Kidney glomerular epithelial cell (primary cell): Measurements from ENCODE around the gene CRELD2.

Experiments used
- DNase-seq: peaks from one replicate; lab custom pipeline; 2025; lab: John Stamatoyannopoulos, UW

CRELD2 gene

DNA sequence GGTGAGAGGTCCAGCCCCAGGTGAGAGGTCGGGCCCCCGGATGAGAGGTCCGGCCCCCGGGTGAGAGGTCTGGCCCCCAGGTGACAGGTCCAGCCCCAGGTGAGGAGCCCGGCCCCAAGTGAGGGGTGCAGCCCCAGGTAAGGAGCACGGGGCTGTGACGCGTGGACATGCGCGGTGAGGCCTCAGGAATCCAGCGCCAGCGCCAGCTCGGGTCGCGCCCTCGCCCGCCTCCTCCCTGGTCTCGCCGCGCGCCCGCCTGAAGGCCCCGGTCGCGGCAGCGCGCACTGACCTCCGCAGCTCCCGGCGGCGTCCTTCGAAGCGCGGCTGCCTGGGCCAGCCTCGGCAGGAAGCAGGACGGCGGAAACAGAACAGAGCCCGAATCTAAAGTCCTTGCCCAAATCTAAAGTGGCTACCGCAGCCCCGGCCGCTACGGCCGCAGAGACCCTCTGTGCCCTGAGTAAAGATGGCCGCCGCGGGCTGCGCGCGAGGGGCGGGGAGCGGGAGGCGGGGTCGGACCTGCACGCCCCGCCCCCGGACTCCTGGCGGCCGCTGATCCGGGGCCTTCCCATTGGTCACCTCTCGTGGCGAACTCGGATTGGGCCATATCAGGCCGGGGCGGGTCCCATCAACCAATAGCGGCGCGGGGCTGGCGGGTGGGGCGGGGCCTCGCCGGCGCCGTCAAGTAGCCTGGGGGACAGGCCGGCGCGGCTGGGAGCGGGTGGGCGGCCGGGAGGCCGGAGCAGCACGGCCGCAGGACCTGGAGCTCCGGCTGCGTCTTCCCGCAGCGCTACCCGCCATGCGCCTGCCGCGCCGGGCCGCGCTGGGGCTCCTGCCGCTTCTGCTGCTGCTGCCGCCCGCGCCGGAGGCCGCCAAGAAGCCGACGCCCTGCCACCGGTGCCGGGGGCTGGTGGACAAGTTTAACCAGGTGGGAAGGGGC is at the start of gene CRELD2, which contains the start of gene ALG12:
Gene CRELD2 (plus strand): TSS at position 661 of the 937 bp plus-strand sequence. CDS start 136 bp downstream, at position 797.
Gene ALG12 (minus strand): TSS at position 465 of the 937 bp plus-strand sequence. CDS start 4,673 bp downstream, outside the sequence.
- peak; percentile 95 for DNase-seq

DNA sequence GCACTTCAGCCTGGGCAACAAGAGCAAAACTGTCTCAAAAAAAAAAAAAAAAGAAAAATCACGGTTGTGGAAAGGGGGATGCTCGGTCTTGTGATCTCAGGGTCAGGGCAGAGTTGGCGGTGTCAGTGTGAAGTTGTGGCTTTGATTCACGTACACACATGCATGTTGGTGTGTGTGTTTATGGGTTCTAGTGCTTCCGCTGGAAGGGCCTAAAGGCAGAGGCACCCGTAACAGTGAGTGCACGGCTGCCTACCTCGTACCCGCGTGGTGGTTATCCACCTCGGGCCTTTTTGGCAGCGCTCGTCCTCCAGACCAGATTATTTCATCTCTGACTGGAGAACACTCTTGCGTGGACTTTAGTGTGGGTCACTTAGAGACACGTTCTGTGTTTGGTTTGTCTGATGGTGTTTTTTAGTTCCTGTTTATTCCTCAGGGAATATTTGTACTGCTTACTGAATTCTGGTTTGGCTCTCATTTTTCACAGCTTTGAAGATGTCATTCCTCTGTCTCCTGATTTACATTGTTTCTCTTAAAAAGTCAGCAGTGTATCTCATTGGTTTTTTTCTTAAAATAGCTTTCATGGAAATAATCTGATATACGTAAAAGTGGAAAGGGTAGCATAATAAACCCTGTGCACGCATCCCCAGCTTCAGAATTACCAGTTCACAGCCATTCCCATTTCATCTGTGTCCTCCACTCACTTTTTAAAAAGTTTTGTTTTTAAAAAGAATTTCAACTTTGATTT is 49.2 kb upstream of the CRELD2 start:
- DNase-seq: no peak

DNA sequence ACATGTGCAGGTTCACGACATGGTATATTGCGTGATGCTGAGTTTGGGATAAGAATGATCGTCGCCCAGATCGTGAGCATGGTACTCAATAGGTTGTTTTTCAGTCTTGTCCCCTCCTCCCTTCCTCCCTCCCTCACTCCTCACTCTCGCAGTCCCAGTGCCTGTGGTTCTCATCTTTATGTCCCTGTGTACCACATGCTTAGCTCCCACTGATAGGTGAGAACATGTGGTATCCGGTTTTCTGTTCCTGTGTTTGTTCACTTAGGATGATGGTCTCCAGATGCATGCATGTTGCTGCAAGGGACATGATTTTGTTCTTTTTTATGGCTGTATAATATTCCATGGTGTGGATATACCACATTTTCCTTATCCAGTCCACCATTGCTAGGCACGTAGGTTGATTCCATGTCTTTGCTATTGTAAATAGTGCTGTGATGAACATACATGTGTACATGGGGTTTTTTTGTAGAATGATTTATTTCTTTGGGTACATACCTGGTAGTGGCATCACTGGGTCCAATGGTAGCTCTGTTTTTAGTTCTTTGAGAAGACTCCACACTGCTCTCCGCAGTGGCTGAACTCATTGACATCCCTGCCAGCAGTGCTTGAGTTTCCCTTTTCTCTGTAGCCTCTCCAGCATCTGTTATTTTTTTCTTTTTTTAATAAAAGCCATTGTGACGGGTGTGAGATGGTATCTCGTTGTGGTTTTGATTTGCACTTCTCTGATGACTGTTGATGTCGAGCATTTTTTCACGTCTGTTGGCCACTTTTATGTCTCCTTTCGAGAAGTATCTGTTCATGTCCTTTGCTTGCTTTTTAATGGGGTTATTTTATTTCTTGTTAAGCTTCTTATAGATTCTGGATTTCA is 48.4 kb upstream of the CRELD2 start:
- no peak for DNase-seq

DNA sequence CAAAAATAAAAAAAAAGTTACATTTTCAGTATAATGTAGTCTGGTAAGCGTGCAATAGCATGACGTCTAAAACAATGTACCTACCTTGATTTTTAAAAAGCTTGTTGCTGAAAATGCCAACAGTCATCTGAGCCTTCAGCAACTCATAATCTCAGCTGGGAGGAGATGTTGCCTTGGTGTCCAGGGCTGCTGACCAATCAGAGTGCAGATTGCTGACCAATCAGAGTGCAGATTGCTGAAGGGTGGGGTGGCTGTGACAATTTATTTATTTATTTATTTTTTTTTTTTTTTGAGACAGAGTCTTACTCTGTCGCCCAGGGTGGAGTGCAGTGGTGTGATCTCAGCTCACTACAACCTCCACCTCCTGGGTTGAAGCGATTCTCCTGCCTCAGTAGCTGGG is 47.0 kb upstream of the CRELD2 start:
- no peak for DNase-seq

GRCh38 chr22:49872347-49872746 is 46.1 kb upstream of the CRELD2 start:
- no peak for DNase-seq

- DNase-seq: no peak
Measured at GRCh38 chr22:49873228-49873940, 45.0 kb upstream of the CRELD2 start.

DNA sequence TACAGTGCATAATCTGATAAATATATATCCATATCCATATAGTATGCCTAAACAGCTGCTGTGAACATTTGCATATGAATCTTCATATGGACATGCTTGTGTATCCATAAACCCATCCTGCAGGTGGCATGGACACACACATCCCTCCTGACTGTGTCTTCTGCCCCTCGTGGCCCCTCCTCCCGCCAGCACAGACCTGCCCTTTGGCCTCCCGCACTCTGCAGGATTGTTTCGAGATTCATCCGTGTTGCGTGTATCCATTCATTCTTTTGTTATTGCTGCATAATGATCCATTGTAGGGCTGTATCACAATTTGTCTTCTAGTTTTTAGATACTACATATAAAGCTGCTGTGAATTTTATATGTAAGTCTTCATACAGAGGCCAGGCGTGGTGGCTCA is 40.8 kb upstream of the CRELD2 start:
- DNase-seq: no peak

- no peak for DNase-seq
Measured at GRCh38 chr22:49878206-49878605, 40.2 kb upstream of the CRELD2 start.

DNA sequence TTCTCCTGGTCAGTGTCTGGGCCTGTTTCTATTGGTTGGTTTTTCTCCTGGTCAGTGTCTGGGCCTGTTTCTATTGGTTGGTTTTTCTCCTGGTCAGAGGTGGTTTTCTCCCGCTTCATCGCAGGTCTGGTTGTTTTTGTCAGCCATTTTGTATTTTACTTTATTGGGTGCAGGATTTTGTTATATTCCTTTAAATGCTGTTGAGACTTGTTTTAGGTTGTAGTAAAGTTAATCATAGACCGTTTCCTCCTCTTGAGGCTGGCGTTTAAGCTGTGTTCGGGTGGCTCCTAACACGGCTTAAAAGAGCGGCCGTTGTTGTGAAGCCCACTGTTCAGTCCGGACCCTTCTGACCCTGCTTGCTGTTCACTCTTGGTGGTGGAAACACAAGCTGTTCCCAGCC is 38.6 kb upstream of the CRELD2 start:
- no peak for DNase-seq

GRCh38 chr22:49880281-49880680 is 38.2 kb upstream of the CRELD2 start:
- DNase-seq: no peak

GRCh38 chr22:49881856-49882255 is 36.6 kb upstream of the CRELD2 start:
- no peak for DNase-seq

DNA sequence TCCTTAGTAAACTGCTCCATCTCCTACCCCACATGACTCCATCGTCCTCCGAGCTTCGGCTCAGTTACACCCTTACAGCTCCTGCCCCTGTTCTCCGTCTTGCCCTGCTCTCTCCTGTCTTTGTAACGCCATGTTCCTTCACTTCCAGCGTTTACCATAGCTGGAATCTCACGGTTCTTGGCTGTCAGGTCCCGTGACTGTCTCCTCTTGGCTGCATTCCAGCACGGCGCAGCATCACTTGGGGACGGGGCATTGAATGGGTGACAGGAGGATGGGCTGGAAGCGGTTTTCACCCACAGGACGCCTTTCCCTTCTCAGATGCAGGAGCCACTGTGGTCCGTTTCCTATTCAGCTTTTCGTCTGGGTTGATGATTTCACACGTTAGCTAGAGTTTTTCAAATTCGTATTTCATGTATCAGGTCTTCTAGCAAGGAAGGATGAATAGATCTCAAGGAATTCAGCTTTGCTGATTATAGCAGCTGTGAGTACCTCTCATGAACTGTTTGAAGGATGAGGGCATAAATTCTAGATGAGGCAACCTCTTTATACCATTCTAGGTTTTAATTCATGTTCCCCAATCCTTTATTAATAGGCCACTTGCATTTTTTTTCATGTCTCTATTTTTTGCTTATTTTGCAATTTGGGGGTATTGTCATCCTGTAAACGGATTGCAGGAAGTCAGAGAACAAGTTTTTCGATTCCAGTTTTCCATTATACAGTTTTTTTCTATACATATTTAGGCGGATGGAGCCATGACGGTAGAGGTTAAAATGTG is 35.7 kb upstream of the CRELD2 start:
- no peak for DNase-seq

GRCh38 chr22:49883294-49883640 is 35.2 kb upstream of the CRELD2 start:
- no peak for DNase-seq

- DNase-seq: no peak
Measured at GRCh38 chr22:49884075-49884474, 34.4 kb upstream of the CRELD2 start.

DNA sequence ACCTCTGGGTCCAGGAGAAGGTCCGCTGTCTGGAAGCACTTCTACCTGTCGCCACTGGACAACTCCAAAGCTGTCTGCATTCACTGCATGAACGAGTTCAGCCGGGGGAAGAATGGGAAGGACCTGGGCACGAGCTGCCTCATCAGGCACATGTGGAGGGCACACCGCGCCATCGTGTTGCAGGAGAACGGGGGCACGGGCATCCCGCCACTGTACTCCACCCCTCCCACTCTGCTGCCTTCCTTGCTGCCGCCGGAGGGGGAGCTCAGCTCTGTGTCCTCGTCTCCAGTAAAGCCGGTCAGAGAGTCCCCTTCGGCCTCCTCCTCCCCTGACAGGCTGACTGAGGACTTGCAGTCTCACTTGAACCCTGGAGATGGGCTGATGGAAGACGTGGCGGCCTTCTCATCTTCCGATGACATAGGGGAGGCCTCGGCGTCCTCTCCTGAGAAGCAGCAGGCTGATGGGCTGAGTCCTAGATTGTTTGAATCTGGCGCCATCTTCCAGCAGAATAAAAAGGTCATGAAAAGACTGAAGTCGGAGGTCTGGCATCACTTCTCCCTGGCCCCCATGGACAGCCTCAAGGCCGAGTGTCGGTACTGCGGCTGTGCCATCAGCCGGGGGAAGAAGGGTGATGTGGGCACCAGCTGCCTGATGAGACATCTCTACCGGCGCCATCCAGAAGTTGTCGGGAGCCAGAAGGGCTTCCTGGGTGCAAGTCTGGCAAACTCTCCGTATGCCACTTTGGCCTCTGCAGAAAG is 33.8 kb upstream of the CRELD2 start:
- DNase-seq: no peak

GRCh38 chr22:49885281-49885680 is 33.2 kb upstream of the CRELD2 start:
- no peak for DNase-seq

GRCh38 chr22:49885881-49886280 is 32.6 kb upstream of the CRELD2 start:
- DNase-seq: no peak

DNA sequence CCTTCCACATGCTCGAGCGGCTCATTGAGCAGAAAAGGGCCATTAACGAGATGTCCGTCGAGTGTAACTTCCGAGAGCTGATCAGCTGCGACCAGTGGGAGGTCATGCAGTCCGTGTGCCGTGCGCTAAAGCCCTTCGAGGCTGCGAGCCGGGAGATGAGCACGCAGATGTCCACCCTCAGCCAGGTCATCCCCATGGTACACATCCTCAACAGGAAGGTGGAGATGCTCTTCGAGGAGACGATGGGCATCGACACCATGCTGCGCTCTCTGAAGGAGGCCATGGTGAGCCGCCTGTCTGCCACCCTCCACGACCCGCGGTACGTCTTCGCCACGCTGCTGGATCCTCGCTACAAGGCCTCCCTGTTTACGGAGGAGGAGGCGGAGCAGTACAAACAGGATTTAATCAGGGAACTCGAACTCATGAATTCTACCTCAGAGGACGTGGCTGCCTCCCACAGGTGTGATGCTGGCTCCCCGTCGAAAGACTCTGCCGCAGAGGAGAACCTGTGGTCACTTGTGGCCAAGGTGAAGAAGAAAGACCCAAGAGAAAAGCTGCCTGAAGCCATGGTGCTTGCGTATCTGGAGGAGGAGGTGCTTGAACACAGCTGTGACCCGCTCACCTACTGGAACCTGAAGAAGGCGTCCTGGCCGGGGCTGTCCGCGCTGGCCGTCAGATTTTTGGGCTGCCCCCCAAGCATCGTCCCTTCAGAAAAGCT is 31.9 kb upstream of the CRELD2 start:
- no peak for DNase-seq

GRCh38 chr22:49887064-49887451 is 31.4 kb upstream of the CRELD2 start:
- no peak for DNase-seq
